GM10847 (cell line): ENCODE data around the gene DHX30.

Source experiments
- POLR2A ChIP-seq: IDR thresholded peaks from 2 replicates; pipeline ENCODE4 v1.6.1; 2011; ENCODE audit not compliant: insufficient read length; ENCODE audit errors: extremely low read depth

DHX30 gene

GRCh38 chr3:47846880-47847248, 43.9 kb downstream of the DHX30 start:
- no peak for TF ChIP-seq POLR2A

DNA sequence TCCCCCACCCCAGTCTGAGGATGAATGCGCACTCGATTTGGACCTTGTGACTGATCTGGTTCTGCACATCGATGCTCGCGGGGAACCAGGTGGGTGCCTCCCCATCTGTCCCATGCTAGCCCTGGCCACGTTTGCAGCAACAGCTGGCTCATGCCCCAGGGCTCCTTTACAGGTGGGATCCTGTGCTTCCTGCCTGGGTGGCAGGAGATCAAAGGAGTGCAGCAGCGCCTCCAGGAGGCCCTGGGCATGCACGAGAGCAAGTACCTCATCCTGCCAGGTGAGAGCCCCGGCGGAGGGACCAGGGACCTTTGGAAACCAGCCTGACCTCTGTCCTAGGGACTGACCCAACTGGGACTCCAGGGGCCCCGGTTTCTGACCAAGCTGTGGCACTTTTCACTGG, 44.3 kb downstream of the DHX30 start:
- no peak for TF ChIP-seq POLR2A

DNA sequence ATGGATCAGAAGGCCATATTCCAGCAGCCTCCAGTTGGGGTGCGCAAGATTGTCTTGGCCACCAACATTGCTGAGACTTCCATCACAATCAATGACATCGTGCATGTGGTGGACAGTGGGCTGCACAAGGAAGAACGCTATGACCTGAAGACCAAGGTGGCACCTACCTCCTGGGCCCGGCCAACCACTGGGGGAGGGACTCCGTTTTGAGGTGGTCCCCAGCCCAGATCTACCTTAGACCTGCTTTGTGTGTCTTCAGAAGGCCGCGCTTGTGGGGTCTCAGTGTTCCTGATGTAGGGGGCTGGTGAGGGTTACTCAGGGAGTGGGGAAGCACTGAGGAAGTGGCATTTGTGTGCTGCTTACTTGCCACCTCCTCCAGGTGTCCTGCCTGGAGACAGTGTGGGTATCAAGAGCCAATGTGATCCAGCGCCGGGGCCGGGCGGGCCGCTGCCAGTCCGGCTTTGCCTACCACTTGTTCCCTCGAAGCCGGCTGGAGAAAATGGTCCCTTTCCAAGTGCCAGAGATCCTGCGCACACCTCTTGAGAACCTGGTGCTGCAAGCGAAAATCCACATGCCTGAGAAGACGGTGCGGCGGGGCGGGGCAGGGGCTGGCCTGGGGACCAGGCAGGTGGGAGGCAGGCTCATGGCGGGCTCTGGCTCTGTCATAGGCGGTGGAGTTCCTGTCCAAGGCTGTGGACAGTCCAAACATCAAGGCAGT, 45.0 kb downstream of the DHX30 start:
- no peak for TF ChIP-seq POLR2A

GRCh38 chr3:47848599-47849117, 45.7 kb downstream of the DHX30 start:
- no peak for TF ChIP-seq POLR2A

- TF ChIP-seq POLR2A: no peak
Observed at GRCh38 chr3:47849186-47849698, 46.3 kb downstream of the DHX30 start.

GRCh38 chr3:47849699-47850563, 47.0 kb downstream of the DHX30 start:
- TF ChIP-seq POLR2A: no peak

GRCh38 chr3:47850564-47851410, 47.8 kb downstream of the DHX30 start:
- no peak for TF ChIP-seq POLR2A

GRCh38 chr3:47851888-47852603, 49.1 kb downstream of the DHX30 start:
- TF ChIP-seq POLR2A: no peak

DNA sequence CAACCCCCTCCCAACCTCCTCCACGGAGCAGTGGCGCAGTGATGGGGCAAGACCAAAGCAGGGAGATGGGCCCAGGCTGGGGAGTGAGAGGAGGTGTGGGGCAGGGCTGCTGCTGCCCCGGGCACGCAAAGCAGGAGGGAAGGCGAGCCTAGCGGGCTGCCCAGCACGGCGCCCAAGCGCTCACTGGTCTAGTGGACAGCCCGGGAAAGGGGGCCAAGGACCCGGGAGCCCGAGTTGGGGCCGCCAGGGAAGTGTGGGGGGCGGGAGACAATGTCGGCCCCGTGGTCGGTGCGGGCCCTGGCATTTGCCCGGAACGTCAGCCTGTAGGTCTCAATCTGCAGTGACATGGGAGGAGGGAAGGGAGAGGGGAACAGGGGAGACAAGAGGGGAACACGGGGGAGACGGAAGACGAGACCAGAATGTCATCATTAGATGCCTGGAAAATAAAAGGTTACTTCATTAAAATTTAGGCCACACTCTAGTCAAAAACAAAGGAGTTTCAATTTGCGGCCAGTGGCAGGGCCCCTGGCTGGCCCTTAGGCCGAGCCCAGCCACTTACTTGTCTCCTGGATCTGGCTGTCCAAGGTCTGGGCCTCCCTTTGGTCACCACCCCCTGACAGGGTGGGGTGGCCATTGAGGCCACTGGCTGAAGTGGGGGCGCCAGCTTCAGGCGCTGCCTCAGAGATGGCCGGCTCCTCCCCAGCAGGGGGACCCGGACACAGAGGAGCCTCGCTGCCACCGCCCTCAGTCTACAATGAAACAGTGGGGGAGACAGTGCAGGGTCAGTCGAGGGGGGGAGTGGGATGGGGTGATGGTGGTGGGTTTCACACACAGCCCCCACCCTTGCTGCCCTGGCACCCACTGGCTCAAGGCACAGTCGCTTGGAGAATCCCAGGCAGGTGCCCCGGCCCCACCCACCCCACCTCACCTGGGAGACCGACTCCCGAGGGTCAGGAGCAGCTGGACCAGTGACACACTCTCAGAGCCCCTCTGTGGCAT, 50.0 kb downstream of the DHX30 start:
- no peak for TF ChIP-seq POLR2A

DNA sequence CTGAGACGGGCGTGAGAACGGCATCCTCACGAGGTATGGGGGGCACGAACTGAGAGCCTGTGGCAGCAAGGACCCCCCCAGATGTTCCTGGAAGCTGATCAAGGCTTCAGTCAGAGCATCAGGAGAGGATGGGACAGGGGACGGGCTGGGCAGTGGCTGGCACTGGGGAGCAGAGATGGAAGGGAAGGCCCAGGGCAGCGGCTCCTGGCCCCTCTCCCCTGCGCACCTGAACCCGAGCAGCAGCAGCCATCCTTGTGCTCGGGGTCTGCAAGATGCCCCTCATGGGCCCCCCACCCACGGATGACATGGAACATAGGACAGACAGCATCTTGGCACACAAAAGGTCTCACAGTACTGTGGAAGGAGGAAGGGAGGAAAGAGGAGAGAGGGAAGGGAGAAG, 51.3 kb downstream of the DHX30 start:
- no peak for TF ChIP-seq POLR2A

DNA sequence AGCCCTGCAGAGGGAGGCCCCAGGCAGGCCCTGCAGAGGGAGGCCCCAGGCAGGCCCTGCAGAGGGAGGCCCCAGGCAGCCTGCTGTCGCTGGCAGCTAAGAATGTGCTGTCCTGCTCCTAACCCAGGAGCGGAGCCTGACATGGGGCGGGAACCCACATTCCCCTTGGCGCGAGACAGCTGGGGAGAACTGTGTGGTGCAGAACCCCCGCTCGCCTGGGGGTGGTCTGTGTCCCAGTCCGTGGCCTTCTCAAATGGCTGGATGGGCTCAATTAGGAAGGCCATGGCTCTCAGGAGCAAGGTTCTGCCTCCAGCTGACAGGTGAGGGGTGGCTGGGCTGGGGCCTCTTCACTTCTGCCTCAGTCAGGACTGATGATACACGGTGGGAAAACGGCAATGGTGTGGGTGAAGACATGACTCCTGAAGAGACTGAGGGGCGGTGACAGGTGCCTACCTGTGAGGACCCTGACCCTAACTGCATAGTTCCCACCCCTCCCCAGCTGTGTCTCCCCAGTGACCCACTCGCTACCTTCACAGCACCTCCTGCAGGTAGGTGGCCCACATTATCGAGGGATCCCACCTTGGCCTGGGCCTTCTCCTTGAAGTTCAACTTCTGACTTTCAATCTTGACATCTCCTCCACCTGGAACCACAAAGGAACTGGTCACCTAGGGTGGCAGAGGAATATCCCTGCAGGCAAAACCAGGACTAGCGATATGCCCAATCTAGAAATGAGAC, 52.0 kb downstream of the DHX30 start:
- TF ChIP-seq POLR2A: no peak

DNA sequence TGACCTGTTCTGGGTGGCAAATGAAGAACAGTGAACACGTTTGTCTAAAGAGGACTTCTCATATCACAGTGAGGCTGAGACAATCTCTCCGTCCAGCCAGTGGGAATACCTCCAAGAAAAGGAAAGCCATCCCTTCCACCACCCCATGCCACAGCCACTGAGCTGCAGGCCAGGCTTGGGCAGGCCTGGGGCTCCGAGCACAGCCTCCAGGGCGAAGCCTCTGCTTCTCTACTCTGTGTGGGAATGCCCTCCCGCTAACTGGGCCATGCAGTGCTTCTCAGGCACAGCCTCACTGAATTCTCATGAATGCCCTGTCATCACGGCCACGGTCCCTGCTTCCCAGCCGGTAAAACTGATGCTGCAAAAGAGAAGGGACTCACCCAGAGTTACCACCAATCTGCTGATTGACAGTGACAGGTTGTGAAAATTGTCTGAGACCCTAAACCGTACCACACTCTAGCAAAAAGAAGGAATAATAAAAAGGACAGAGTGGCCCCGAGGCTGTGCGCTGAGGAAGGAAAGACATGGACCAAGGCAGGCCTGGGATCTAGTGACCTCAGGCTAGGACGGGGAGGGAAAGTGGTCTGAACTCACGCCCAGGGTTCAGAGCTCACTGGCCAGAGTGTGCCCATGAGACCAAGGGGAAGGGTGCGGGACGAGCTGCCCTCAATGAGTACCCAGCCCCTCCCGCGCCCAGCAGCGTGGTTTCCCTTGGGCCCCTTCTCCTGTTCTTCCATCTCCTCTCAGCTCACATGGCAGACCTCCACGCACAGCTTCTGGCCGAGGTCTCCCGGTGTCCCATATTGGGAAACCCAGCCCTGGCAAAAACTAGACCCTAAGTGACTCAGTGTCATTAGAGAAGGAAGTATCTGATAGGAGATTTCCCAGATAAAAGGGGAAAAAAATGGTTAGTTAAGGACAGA, 52.8 kb downstream of the DHX30 start:
- TF ChIP-seq POLR2A: no peak
